Stimulated activated CD4-positive, alpha-beta T cell treated with anti-CD3 and anti-CD28 coated beads, TNF-alpha, amount 100 ng/mL, for 24 hours (primary cell): ENCODE results near the gene TBC1D1.
"Not testable (repeated sequence)": the region's sequence is repeated elsewhere in the genome, so short reads cannot be mapped to it uniquely, and the experiment has no call there.

Source experiments
- DNase-seq, 3 experiments: peaks; one replicate each; pipeline ENCODE4 v3.0.0-alpha.2; 2020; ENCODE audit warnings: low read depth in 3 of 3

TBC1D1 gene

DNA sequence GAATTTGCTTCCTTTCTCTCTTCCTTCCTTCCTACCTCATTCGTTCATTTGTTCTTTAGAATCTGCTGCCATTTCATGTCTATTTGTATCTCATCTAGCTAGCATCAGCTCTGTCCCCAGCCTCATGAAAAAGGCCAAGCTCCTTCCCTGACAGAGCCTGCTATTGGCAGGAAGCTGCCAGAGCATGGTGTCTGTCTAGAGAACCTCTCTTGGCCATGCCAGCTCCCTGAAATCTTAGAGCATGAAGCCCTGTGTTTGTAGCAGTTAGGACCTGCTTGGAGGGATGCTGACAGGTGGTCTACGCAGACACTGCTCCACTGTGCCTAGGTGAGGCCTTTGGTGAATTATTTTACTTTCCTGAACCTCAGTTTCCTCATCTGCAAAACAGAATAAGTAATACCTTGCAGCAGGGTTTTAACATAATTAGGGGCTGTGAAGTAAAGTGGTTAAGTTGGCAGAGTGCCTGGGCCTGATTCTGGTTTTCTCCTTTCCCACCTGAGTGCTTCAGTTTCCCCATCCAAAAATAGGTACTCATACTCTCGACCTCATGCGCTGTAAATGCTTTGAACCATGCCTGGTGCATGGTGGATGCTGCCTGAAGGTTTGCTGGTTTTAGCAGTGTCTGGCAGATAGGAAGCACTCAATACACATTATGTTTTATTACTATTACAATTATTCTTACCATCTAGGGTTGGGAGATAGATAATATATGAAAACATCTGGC lies 74.0 kb downstream of the TBC1D1 start:
- no peak for DNase-seq

GRCh38 chr4:37966044-37966443 lies 75.2 kb downstream of the TBC1D1 start:
- DNase-seq = no peak

- no peak for DNase-seq
Observed at GRCh38 chr4:37967736-37968135, 76.9 kb downstream of the TBC1D1 start.

DNA sequence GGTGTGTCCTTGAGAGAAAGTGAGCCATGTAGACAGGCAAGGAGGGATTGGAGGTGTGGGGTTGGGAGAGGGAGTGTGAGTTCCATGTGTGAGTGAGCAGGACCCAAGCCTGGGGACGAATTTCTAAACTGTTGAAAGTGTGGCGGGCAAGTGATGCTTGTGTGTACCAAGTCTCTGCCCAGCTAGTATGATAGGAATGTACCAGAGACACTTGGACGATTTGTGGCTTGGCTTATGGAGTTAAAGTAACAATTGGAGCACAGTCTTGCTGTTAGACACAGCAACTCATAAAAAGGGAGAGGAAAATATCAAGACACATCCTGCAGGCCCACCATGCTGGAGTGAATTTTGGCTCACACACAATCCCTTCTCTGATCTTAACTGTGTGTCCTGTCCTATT lies 77.9 kb downstream of the TBC1D1 start:
- no peak for DNase-seq

GRCh38 chr4:37970702-37971101 lies 79.8 kb downstream of the TBC1D1 start:
- DNase-seq = peak; percentile 24 to 63 (median 38)

GRCh38 chr4:37971202-37971601 lies 80.3 kb downstream of the TBC1D1 start:
- DNase-seq = no peak

GRCh38 chr4:37973441-37973840 lies 82.6 kb downstream of the TBC1D1 start:
- no peak for DNase-seq

GRCh38 chr4:37975321-37975822 lies 84.5 kb downstream of the TBC1D1 start:
- not testable (repeated sequence) for DNase-seq

GRCh38 chr4:37976507-37976906 lies 85.6 kb downstream of the TBC1D1 start:
- no peak for DNase-seq

DNA sequence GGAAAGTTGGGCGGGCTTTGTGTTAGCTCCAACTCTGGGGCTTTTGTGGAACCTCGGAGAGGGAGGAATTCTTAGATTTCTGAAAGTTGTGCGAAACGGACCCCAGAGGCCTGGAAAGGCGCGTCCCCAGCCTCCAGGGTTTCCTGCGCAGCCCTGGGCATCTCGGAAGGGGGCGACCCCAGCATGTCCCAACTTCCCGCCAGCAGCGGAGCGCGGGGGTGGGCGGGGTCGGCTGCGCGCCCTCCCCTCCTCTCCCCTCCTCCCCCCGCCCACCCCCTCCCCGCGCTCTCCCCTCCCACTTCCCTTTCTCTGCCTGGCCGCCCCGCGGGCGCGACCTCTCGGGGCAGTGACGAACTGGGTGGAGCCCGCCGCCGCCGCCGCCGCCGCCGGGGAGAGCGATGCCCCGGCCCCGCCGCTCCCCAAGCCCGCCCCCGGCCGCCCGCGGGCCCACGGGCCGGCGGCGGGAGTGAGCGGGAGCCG lies 86.1 kb downstream of the TBC1D1 start:
- peak; percentile 33 to 77 (median 58) for DNase-seq

DNA sequence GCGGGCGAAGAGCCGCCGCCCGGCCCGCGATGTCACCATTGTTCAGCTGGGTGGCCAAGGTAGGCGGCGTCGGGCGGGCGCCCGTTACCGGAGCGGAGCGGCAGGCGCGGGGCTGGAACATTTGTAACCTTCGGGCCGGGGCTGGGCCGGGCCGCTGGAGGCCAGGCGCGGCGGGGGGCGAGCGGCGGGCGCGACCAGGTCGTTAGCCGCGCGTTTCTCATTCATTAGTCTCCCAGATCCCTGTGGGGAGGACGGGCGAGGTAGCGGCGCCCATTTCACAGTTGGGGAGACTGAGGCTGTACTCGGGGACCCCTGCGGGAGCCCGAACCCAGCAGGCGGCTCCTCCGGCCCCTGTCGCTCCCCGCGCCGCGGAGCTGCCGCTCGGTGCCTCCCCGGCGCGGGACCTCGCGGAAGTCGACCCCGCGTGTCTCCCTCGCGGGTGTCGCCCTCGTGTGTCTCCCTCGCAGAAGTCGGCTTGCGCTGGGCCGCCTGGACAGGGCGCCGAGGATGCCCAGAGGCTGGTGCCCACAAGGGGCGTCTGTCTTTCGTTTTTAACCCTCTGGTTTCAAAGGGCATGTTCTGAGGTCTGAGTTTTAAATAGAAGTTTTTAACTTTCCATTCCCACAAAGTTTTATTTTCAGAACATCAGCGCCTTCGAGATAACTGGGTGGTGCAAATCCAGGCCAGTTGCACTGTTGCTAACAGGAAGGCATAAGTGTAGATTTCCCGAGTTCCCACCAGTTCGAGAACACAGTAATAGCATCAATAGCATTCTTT lies 86.8 kb downstream of the TBC1D1 start:
- DNase-seq = peak; percentile 40 to 67 (median 47)

GRCh38 chr4:37978248-37978924 lies 87.5 kb downstream of the TBC1D1 start:
- peak in 1 of 3 experiments; percentile 25 for DNase-seq

GRCh38 chr4:37980246-37980645 lies 89.4 kb downstream of the TBC1D1 start:
- no peak for DNase-seq

DNA sequence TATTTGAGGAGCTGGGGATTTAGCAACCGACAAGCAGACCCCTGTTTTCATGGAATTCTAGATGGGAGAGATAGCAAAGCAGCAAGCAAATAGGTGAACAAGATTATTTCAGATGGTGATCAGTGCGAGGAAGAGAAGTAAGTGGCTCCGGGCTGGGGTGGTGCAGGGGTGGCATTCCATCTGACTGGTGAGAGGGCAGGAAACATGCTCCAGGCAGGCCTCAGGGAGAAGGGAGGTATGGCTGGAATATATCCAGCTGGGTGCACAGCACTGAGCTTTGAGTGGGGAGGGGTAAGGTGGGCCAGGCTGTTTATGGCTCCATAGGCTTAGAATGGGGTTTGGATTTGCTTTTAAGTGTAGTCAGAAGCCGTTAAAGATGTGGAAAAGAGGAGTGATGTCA lies 90.5 kb downstream of the TBC1D1 start:
- DNase-seq = no peak

DNA sequence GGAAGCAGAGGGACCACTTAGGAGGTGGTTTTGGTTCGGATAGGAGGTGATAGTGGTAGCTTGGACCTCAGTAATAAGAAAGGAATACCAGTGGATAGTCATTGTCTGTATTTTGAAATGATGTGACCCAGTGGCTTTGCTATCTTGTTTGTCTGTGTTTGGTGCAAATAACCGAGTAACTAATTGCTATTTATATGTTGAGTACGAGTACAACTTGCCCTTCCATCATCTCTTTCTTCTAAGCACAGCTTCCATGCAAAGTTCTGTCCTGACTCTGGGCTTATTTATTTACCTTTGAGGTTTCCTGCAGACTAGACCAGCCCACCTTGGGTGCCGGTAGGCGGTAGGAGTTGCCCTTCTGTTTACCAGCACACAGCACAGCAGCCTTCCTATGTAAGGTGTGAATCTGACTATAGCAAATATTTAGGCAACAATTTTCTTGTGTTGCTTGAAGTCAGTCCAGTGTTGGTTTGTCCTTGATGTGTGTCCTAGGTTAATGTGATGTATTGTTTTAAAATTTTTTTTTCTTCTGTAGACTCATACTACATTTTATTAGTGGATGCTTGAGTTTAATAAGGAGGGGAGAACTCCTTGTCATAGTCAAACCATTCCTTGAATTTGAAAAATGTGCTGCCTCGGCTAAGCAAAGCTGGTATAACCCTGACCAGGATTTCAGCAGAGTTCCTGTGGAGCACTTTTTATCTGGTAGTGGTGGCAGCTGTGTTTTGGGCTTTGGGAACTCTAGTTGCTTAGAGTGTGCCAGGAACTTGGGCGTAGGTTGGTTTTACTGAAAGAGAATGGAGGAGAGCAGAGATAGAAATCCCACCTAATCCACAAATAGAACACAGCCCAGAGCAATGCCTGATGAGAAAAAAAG lies 91.2 kb downstream of the TBC1D1 start:
- no peak for DNase-seq

DNA sequence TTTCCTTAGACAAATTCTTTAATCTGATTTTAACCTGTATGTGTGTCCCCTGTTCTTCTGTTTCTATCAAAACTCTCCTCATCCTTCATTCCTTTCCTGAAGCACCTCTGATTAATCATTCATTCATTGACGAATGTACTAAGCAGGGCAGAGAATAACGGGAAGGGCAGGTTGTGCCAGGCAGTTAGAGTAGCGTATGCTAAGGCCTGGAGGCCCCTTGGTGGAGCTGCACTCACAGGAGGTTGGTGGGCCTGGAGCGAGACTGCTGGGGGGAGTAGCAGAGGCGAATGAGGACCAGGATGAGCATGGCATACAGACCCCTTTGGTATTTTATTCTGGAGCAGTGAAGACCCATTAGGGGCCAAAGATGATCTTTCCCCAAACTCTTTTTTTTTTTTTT lies 91.9 kb downstream of the TBC1D1 start:
- DNase-seq = no peak

- DNase-seq = no peak
Observed at GRCh38 chr4:37983951-37984350, 93.1 kb downstream of the TBC1D1 start.

- no peak for DNase-seq
Observed at GRCh38 chr4:37985730-37986275, 94.9 kb downstream of the TBC1D1 start.

DNA sequence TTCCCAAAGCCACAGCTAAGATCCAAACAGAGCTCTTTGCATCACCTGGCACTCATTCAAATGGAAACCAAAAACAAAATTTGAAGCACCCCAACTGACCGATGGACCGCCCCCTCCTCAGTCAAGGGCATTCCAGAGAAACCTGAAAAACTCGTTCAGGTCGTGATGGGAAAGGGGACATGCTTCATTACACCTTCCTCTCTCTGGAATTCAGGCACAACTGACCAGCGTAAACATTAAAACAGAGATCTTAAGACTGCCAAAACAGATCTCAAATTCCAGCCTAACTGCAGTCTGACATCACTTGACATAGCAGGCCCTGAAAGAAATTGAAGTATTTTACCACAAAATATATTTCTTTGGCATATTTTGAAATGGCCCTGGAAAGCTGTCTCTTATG lies 97.8 kb downstream of the TBC1D1 start:
- DNase-seq = no peak

GRCh38 chr4:37989398-37990260 lies 98.7 kb downstream of the TBC1D1 start:
- DNase-seq = no peak
